Measurements from ENCODE around the gene NEFH.

The NEFH gene

DNA sequence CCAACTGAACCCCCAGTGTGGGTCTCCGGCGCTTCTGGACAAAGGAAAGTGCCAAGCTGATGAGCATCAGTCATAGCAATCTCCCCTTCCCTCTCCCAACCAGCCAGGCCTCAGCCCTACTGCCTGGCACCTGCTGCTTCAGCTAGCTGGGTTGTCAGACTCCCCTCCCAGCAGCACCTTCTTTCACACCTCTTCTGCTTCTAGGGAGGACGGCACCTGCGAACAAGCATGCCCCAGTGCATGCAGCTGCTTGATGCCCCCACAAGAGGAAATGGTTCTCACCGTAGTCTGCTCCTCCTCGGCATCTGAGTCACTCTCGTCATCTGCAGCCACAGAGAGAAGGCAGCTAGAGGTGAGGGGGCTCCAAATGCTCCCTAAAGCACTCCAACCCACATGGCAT, 48.1 kb downstream of the NEFH start:
- TF ChIP-seq, protein P1, sequence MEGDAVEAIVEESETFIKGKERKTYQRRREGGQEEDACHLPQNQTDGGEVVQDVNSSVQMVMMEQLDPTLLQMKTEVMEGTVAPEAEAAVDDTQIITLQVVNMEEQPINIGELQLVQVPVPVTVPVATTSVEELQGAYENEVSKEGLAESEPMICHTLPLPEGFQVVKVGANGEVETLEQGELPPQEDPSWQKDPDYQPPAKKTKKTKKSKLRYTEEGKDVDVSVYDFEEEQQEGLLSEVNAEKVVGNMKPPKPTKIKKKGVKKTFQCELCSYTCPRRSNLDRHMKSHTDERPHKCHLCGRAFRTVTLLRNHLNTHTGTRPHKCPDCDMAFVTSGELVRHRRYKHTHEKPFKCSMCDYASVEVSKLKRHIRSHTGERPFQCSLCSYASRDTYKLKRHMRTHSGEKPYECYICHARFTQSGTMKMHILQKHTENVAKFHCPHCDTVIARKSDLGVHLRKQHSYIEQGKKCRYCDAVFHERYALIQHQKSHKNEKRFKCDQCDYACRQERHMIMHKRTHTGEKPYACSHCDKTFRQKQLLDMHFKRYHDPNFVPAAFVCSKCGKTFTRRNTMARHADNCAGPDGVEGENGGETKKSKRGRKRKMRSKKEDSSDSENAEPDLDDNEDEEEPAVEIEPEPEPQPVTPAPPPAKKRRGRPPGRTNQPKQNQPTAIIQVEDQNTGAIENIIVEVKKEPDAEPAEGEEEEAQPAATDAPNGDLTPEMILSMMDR (IDR thresholded peaks at IDR 0.05; ENCODE audit: low read depth, low read length): no peak
- DNase-seq (ENCODE audit: extremely low read depth, low read depth): no peak

DNA sequence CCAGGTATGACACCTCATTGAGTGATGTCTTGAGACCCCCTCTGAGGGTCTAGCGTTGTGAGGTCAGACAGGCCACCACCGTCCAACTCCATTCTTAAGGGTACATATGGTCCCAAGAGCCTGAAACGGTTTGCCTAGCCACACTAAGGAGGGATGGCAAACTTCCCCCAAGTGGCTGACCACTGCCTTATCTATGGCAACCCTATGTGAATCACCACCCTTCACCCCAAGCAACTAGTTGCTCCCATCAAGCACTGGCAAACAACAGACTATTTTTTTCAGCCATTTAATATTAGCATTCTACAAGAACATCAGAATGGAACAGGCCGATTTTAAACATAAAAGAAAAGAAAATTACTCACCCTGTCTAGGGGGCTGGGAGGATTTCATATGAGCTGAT, 50.7 kb downstream of the NEFH start:
- TF ChIP-seq, protein P1 (IDR thresholded peaks at IDR 0.05; ENCODE audit: low read depth, low read length): no peak
- no peak for DNase-seq (ENCODE audit: extremely low read depth, low read depth)

DNA sequence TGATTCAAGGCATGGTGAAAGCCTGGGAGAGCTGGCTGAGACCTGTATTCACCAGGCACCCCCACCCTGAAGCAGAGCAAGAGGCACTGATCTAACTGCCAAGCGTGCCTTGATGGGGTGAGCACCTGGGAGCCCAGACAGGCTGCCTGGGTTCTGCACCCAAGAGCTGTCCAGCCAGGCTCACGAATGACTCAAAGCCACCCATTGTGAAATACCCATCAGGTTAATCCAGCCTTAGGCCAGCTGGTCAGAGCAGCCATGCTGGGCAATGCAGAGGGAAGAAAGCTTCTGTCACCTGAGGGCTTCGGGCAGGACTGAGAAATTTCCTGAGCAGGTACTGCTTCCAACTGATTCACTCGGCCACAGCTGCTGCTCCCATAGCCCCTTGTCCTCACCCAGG, 51.4 kb downstream of the NEFH start:
- TF ChIP-seq, protein P1 (IDR thresholded peaks at IDR 0.05; ENCODE audit: low read depth, low read length): no peak
- DNase-seq (ENCODE audit: extremely low read depth, low read depth): no peak

DNA sequence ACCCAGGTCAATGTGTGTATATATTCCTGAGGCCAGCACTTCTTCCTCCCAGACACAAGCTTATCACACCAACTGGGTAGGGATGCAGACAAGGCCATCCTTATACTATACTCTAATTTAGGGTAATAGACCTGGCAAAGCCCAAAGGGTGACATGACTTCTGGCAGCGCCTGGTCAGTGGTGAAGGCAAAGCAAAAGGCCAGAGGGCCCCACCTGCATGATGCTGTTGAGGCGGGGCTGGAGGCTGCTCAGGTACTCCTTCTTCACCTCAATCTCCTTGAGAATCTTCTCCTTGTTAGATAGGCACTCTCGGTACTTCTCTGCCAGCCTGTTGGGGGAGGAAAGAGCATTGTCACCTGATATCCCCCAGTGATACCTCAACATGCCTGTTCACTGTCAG, 56.4 kb downstream of the NEFH start:
- TF ChIP-seq, protein P1 (IDR thresholded peaks at IDR 0.05; ENCODE audit: low read depth, low read length): no peak
- no peak for DNase-seq (ENCODE audit: extremely low read depth, low read depth)

DNA sequence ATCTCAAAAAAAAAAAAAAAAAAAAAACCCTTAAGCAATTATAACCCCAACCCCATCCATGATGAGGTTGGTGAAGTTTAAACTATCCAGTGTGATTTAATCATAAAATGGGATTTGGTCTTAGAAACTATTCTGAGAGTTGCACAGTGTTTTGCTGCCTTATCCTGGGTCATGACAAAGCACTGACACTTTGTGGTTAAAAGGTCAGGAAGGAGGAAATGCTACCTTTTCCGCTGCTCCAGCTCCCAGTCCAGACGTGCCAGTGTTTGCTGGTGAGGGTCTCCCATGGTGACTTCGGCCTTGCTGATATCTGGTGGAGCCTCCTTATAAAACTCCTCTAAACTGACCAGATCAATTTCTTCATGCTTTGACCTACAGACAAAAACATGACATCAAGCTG, 59.1 kb downstream of the NEFH start:
- DNase-seq (ENCODE audit: extremely low read depth, low read depth): no peak
- TF ChIP-seq, protein P1 (IDR thresholded peaks at IDR 0.05; ENCODE audit: low read depth, low read length): no peak

Measured in AG09319 (cell line).